OCI-LY1 (cell line): ENCODE data around the gene SFRP2.

Source experiments
- H2AFZ ChIP-seq: fragments of 200-600 bp; sonication (generic), shearing (Covaris generic); 2 replicates; pipeline ENCODE4 v1.6.0; 2014; ENCODE audit warnings: antibody characterized with exemption, mild to moderate bottlenecking, low read length
- H3F3A ChIP-seq: fragments of 200-600 bp; sonication (generic), shearing (Covaris generic); 2 replicates; pipeline ENCODE4 v1.6.0; 2014; ENCODE audit warnings: mild to moderate bottlenecking, antibody characterized with exemption, low read length, moderate library complexity; ENCODE audit not compliant: insufficient read depth
- H3K27ac ChIP-seq: fragments of 200-600 bp; sonication (generic); 2 replicates; pipeline ENCODE4 v1.5.1; 2014; ENCODE audit warnings: low read length, mixed run types, mild to moderate bottlenecking, low read depth; ENCODE audit not compliant: poor library complexity, severe bottlenecking
- H3K27me3 ChIP-seq: fragments of 200-600 bp; sonication (generic); 2 replicates; pipeline ENCODE4 v1.6.0; 2014; ENCODE audit warnings: antibody characterized with exemption, mild to moderate bottlenecking, low read length, moderate library complexity; ENCODE audit not compliant: insufficient read depth
- H3K36me3 ChIP-seq: fragments of 200-600 bp; sonication (generic); 2 replicates; pipeline ENCODE4 v1.6.1; 2014; ENCODE audit warnings: mild to moderate bottlenecking, antibody characterized with exemption, low read length, moderate library complexity, mixed read lengths; ENCODE audit not compliant: insufficient read depth
- H3K4me1 ChIP-seq: fragments of 200-600 bp; sonication (generic); 2 replicates; pipeline ENCODE4 v1.5.1; 2014; ENCODE audit warnings: mild to moderate bottlenecking, low read length, moderate library complexity; ENCODE audit not compliant: insufficient read depth, severe bottlenecking
- H3K4me2 ChIP-seq: fragments of 200-600 bp; sonication (generic), shearing (Covaris generic); 2 replicates; pipeline ENCODE4 v1.6.1; 2014; ENCODE audit warnings: low read length
- H3K4me3 ChIP-seq: fragments of 200-600 bp; sonication (generic); 2 replicates; pipeline ENCODE4 v1.5.1; 2014; ENCODE audit warnings: low read length, low read depth, mild to moderate bottlenecking, mixed read lengths; ENCODE audit not compliant: poor library complexity, severe bottlenecking
- H3K79me2 ChIP-seq: fragments of 200-600 bp; shearing (Covaris generic); 2 replicates; pipeline ENCODE4 v1.6.1; 2016; ENCODE audit warnings: mixed run types, low read length, mixed read lengths; ENCODE audit not compliant: insufficient read depth
- H3K9ac ChIP-seq: fragments of 200-600 bp; sonication (generic), shearing (Covaris generic); 2 replicates; pipeline ENCODE4 v1.6.1; 2014; ENCODE audit warnings: mild to moderate bottlenecking, low read length, mixed read lengths
- H3K9me2 ChIP-seq: fragments of 200-600 bp; sonication (generic), shearing (Covaris generic); 2 replicates; pipeline ENCODE4 v1.6.1; 2014; ENCODE audit warnings: low read depth, mild to moderate bottlenecking, low read length, mixed read lengths
- H3K9me3 ChIP-seq: fragments of 200-600 bp; shearing (Covaris generic); 2 replicates; pipeline ENCODE4 v1.6.1; 2014; ENCODE audit warnings: low read length, mixed read lengths
- H4K20me1 ChIP-seq: fragments of 200-600 bp; sonication (generic), shearing (Covaris generic); 2 replicates; pipeline ENCODE4 v1.6.0; 2016; ENCODE audit warnings: mild to moderate bottlenecking, low read length; ENCODE audit not compliant: insufficient read depth
- EZH2 ChIP-seq: fragments of 200-600 bp; sonication (generic), shearing (Covaris generic); IDR thresholded peaks from 2 replicates; pipeline ENCODE4 v1.8.0; 2017; ENCODE audit warnings: borderline replicate concordance, mixed run types, mild to moderate bottlenecking, antibody characterized with exemption, low read length, moderate library complexity, mixed read lengths
- TF ChIP-seq, protein P1 (sequence below): fragments of 200-600 bp; sonication (generic), shearing (Covaris generic); IDR thresholded peaks from 2 replicates; pipeline ENCODE4 v1.5.1; 2017; ENCODE audit warnings: mild to moderate bottlenecking, antibody characterized with exemption, low read length, moderate library complexity, mixed read lengths

SFRP2 gene

DNA sequence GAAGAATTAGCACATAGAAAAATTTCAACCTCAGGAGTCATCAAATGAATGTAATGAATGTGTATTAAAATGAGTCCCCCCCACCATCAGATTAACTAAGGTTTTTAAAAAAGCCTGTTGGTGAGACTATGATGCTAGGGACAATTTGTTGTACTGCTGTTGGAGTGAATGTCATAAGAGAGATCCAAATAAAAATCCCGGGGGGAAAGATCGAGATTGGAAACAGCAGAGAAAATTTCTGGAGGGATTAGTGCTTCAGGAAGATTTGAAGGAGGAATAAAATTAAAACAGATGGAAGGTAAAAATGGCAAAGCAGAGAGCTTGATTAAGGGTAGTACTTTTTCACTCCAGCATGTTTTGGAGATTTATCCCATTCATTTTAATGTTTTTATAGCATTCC lies 25.9 kb upstream of the SFRP2 start:
- Histone ChIP-seq H3K79me2 (no peaks in the 10 kb centered on the region), H3K4me2 (no peak overlapping the region), H2AFZ (no peak overlapping the region), H3K4me3 (no peak overlapping the region), H3K27ac (no peak overlapping the region), H3K36me3 (no peaks in the 10 kb centered on the region), H3F3A (no peaks in the 10 kb centered on the region), H3K9me3 (no peaks in the 10 kb centered on the region), H3K9ac (no peak overlapping the region), H3K27me3 (no peaks in the 10 kb centered on the region), H3K4me1 (no peaks in the 10 kb centered on the region), H3K9me2 (no peaks in the 10 kb centered on the region), H4K20me1 (no peaks in the 10 kb centered on the region)
- no peak for TF ChIP-seq EZH2
- TF ChIP-seq, protein P1, sequence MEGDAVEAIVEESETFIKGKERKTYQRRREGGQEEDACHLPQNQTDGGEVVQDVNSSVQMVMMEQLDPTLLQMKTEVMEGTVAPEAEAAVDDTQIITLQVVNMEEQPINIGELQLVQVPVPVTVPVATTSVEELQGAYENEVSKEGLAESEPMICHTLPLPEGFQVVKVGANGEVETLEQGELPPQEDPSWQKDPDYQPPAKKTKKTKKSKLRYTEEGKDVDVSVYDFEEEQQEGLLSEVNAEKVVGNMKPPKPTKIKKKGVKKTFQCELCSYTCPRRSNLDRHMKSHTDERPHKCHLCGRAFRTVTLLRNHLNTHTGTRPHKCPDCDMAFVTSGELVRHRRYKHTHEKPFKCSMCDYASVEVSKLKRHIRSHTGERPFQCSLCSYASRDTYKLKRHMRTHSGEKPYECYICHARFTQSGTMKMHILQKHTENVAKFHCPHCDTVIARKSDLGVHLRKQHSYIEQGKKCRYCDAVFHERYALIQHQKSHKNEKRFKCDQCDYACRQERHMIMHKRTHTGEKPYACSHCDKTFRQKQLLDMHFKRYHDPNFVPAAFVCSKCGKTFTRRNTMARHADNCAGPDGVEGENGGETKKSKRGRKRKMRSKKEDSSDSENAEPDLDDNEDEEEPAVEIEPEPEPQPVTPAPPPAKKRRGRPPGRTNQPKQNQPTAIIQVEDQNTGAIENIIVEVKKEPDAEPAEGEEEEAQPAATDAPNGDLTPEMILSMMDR, result no peak

DNA sequence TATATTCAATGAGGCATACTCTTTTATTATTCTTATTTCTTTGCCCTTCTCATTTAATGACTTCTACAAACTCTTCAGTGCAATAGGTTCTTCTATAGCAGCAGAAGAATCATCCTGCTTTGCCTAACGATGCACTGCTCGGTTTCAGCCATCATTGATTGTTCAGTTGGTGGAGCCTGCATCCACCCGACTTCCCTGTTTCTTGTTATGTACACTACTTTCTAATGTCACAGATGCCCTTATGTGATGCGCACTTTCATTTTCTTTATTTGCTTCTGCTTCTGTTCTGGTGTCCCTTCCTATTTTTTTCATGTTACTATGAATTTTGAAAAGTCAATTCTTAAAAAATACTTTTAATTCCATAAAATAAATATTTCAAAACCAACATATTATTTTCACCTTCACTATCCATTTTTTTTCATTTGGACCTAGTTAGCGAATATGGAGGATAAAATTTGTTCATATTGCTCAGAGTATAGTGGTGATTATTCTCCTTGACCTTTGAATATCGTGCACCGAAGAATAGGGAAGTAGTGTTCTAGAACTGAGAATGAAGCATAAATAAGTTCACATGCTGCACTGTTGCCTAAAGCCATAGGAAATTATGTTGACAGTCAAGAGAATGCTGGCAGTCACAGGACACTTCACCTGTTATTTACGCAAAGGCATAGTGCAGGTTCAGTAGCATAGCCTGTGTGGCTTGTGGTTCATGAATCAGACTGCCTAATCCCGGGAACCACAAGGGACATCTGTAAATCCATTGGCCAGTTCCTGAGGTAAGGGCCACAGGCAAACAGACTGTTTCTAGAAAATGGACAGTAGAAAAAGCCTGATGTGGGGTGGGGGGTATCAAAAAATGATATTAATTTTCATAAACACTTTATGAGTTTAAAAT lies 21.3 kb upstream of the SFRP2 start:
- Histone ChIP-seq H3K4me2 (no peak overlapping the region), H3F3A (no peaks in the 10 kb centered on the region), H3K4me1 (no peaks in the 10 kb centered on the region), H3K9me2 (no peaks in the 10 kb centered on the region), H3K79me2 (no peaks in the 10 kb centered on the region), H3K9me3 (0 out of 2 replicates have a peak, but pooled peaks cover 2% of the 10 kb centered on the region), H3K27me3 (no peaks in the 10 kb centered on the region), H3K4me3 (no peak overlapping the region), H3K36me3 (no peaks in the 10 kb centered on the region), H3K9ac (no peak overlapping the region), H4K20me1 (no peaks in the 10 kb centered on the region), H2AFZ (no peak overlapping the region), H3K27ac (no peak overlapping the region)
- TF ChIP-seq EZH2, result no peak
- TF ChIP-seq, protein P1, result no peak

DNA sequence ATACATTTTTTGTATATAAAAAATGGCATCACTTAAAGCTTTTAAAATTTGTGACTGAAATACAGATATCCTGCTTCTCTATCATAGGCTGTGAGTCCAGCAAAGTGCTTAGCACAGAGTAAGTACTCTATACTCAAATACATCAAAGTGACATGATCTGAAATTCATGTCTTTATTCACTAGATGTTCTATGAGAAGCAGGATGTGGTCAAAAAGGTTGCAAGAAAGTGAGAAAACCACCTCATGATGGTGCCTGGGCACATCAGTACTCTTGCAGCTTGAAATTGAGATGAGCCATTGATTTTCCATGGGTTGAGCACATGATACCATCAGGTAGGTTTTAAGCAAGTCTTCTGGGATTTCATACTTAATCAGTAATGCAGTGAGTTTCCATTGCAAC lies 20.4 kb upstream of the SFRP2 start:
- Histone ChIP-seq H3K4me2 (no peak overlapping the region), H3F3A (no peaks in the 10 kb centered on the region), H3K4me3 (no peak overlapping the region), H3K4me1 (no peaks in the 10 kb centered on the region), H4K20me1 (no peaks in the 10 kb centered on the region), H3K27me3 (no peaks in the 10 kb centered on the region), H3K9ac (no peak overlapping the region), H3K36me3 (no peaks in the 10 kb centered on the region), H2AFZ (no peak overlapping the region), H3K79me2 (no peaks in the 10 kb centered on the region), H3K9me2 (no peaks in the 10 kb centered on the region), H3K9me3 (0 out of 2 replicates have a peak, but pooled peaks cover 2% of the 10 kb centered on the region), H3K27ac (no peak overlapping the region)
- TF ChIP-seq, protein P1, result no peak
- no peak for TF ChIP-seq EZH2
